Trophoblast cell (in vitro differentiated cells and primary cell): ENCODE results near the gene MRFAP1L1.
"Not testable (repeated sequence)": the region's sequence is repeated elsewhere in the genome, so short reads cannot be mapped to it uniquely, and the experiment has no call there.

ENCODE experiments used
- DNase-seq, 2 donors: peaks; one replicate each; pipeline ENCODE4 v3.0.0-alpha.2; 2016
- H2AFZ ChIP-seq: 2 replicates; pipeline ENCODE4 v1.6.1; 2013; ENCODE audit warnings: low read length, moderate library complexity, mild to moderate bottlenecking; ENCODE audit not compliant: insufficient read depth, poor library complexity
- H2AK5ac ChIP-seq: 2 replicates; pipeline ENCODE4 v1.6.1; 2013; ENCODE audit warnings: mild to moderate bottlenecking, low read length
- H2BK120ac ChIP-seq: 2 replicates; pipeline ENCODE4 v1.6.1; 2013; ENCODE audit warnings: low read length, mild to moderate bottlenecking, moderate library complexity; ENCODE audit not compliant: insufficient read depth, poor library complexity
- H2BK12ac ChIP-seq: 2 replicates; pipeline ENCODE4 v1.6.1; 2013; ENCODE audit warnings: mild to moderate bottlenecking, low read length, moderate library complexity
- H2BK5ac ChIP-seq: 2 replicates; pipeline ENCODE4 v1.6.1; 2013; ENCODE audit warnings: low read length, low read depth, moderate library complexity, mild to moderate bottlenecking; ENCODE audit not compliant: poor library complexity
- H3K14ac ChIP-seq: 2 replicates; pipeline ENCODE4 v1.6.1; 2013; ENCODE audit warnings: mild to moderate bottlenecking, low read length
- H3K18ac ChIP-seq: 2 replicates; pipeline ENCODE4 v1.6.1; 2013; ENCODE audit warnings: mild to moderate bottlenecking, low read length
- H3K23ac ChIP-seq: 2 replicates; pipeline ENCODE4 v1.6.1; 2013; ENCODE audit warnings: low read length
- H3K27ac ChIP-seq: 2 replicates; pipeline ENCODE4 v1.5.1; 2013; ENCODE audit warnings: low read depth, mild to moderate bottlenecking, inconsistent platforms, low read length, moderate library complexity
- H3K27me3 ChIP-seq: 2 replicates; pipeline ENCODE4 v1.6.1; 2013; ENCODE audit warnings: inconsistent platforms, mild to moderate bottlenecking, low read length, moderate library complexity; ENCODE audit not compliant: insufficient read depth
- H3K36me3 ChIP-seq, 2 experiments: 1 replicate in 1 of 2; 2 replicates in 1 of 2; pipeline ENCODE4 v1.6.1; 2013; ENCODE audit warnings: low read length in 2 of 2, mild to moderate bottlenecking in 2 of 2, moderate library complexity in 1 of 2; ENCODE audit not compliant: insufficient read depth in 2 of 2, control insufficient read depth in 1 of 2
- H3K4ac ChIP-seq: 2 replicates; pipeline ENCODE4 v1.6.1; 2013; ENCODE audit warnings: low read depth, mild to moderate bottlenecking, low read length, moderate library complexity
- H3K4me1 ChIP-seq, 2 experiments: 1 replicate in 1 of 2; 2 replicates in 1 of 2; pipeline ENCODE4 v1.6.1; 2013; ENCODE audit warnings: low read length in 2 of 2, mild to moderate bottlenecking in 2 of 2, moderate library complexity in 1 of 2; ENCODE audit not compliant: insufficient read depth in 2 of 2, control insufficient read depth in 1 of 2
- H3K4me2 ChIP-seq: 2 replicates; pipeline ENCODE4 v1.6.1; 2013; ENCODE audit warnings: inconsistent platforms, mild to moderate bottlenecking, low read length, moderate library complexity
- H3K4me3 ChIP-seq: 2 replicates; pipeline ENCODE4 v1.5.1; 2013; ENCODE audit warnings: mild to moderate bottlenecking, low read depth, low read length, inconsistent platforms
- H3K79me1 ChIP-seq: one replicate; pipeline ENCODE4 v1.6.1; 2013; ENCODE audit warnings: low read length
- H3K79me2 ChIP-seq: 2 replicates; pipeline ENCODE4 v1.6.1; 2013; ENCODE audit warnings: low read length, mild to moderate bottlenecking; ENCODE audit not compliant: control insufficient read depth, insufficient read depth, poor library complexity
- H3K9ac ChIP-seq: 2 replicates; pipeline ENCODE4 v1.6.1; 2013; ENCODE audit warnings: mild to moderate bottlenecking, low read length
- H3K9me3 ChIP-seq: 2 replicates; pipeline ENCODE4 v1.6.1; 2013; ENCODE audit warnings: low read depth, mild to moderate bottlenecking, control low read depth, inconsistent platforms, low read length; ENCODE audit not compliant: insufficient read depth
- H4K12ac ChIP-seq: 2 replicates; pipeline ENCODE4 v1.6.1; 2013; ENCODE audit warnings: low read depth, mild to moderate bottlenecking, low read length, moderate library complexity
- H4K8ac ChIP-seq: 2 replicates; pipeline ENCODE4 v1.6.1; 2013; ENCODE audit warnings: low read depth, mild to moderate bottlenecking, low read length, moderate library complexity
- H4K91ac ChIP-seq: one replicate; pipeline ENCODE4 v1.6.1; 2013; ENCODE audit warnings: low read depth, mild to moderate bottlenecking, low read length, moderate library complexity
- whole genome bisulfite sequencing: extraction: QIAGEN DNeasy Blood & Tissue Kit; methylation state at CpG from one replicate; pipeline ENCODE4 v1.1.7; 2013; ENCODE audit warnings: missing lambda C conversion rate; ENCODE audit not compliant: insufficient read length, insufficient coverage; ENCODE audit errors: extremely low coverage; 5-methylcytosine and 5-hydroxymethylcytosine counted together

The MRFAP1L1 gene

DNA sequence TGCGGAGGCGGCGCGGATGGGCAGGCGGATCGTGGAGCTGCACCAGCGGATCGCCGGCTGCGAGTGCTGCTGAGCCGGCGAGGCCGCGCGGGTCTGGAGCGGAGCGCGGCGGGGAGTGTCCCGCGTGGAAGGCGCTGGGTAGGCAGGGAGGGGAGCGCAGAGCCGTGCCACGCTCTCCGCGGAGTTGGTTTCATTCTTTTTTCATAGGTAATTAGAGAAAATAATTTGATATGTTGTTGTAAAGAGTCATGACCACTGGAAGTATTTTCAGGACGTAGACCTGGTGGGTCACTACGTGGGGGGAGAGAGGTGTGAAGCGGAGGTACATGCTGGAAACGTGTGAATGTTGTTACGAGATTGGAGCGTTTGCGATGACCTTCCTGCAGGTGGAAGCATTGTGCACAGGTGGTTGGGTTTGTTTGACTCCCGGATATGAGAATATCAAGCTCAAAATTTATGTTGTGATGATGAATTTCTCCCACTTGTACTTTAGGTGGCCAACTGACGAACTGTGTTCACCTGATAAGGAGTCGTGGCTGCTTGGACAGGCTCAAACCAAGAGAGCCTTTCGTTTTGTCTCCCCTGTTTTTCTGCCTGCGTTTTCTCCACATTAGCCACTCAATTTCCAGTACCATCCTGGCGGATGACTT, 35.0 kb downstream of the MRFAP1L1 start:
- Histone ChIP-seq H2AFZ (peak overlapping the region; percentile 46), H4K12ac (peak overlapping the region; percentile 75), H2BK12ac (no peak overlapping the region), H3K27ac (no peak overlapping the region), H3K9ac (peak overlapping the region; percentile 83), H3K9me3 (no peaks in the 10 kb centered on the region), H3K36me3 (peaks cover 4 to 7% of the 10 kb centered on the region in 2 experiments), H3K18ac (peak overlapping the region; percentile 81), H2AK5ac (no peak overlapping the region), H2BK120ac (no peak overlapping the region), H3K4me1 (peaks cover 0 to 9% of the 10 kb centered on the region in 2 experiments), H3K23ac (no peak overlapping the region), H3K4me3 (peak overlapping the region; percentile 85), H4K91ac (peak overlapping the region; percentile 64), H3K4me2 (peak overlapping the region; percentile 98), H3K79me2 (peaks cover 3% of the 10 kb centered on the region), H3K27me3 (no peaks in the 10 kb centered on the region), H4K8ac (peak overlapping the region; percentile 85), H2BK5ac (peak overlapping the region; percentile 24), H3K14ac (peak overlapping the region; percentile 75), H3K79me1 (peaks cover 2% of the 10 kb centered on the region), H3K4ac (peak overlapping the region; percentile 80)
- no CpG with 5 or more reads among the region's 40 CpGs for WGBS
- peak in 1 of 2 donors; percentile 68 for DNase-seq

GRCh38 chr4:6673660-6674499, 35.8 kb downstream of the MRFAP1L1 start:
- Histone ChIP-seq H2BK12ac (no peak overlapping the region), H2BK5ac (peak overlapping the region; percentile 24), H4K8ac (peak overlapping the region; percentile 86), H3K27ac (peak overlapping the region; percentile 41), H3K79me1 (peaks cover 2% of the 10 kb centered on the region), H3K9me3 (no peaks in the 10 kb centered on the region), H3K4me2 (peak overlapping the region; percentile 98), H3K4ac (peak overlapping the region; percentile 80), H3K23ac (no peak overlapping the region), H3K9ac (peak overlapping the region; percentile 83), H3K27me3 (no peaks in the 10 kb centered on the region), H3K36me3 (peaks cover 4 to 7% of the 10 kb centered on the region in 2 experiments), H3K79me2 (peaks cover 3% of the 10 kb centered on the region), H3K4me3 (peak overlapping the region; percentile 85), H3K4me1 (peaks cover 0 to 9% of the 10 kb centered on the region in 2 experiments), H3K18ac (peak overlapping the region; percentile 81), H2AK5ac (no peak overlapping the region), H4K12ac (peak overlapping the region; percentile 75), H2AFZ (peak overlapping the region; percentile 62), H3K14ac (peak overlapping the region; percentile 75), H4K91ac (peak overlapping the region; percentile 64), H2BK120ac (no peak overlapping the region)
- peak; percentile 89 to 93 for DNase-seq
- no CpG with 5 or more reads among the region's 89 CpGs for WGBS

- H2AFZ ChIP-seq, H3K27me3 ChIP-seq, H2BK5ac ChIP-seq, H3K23ac ChIP-seq, H3K79me1 ChIP-seq, H3K36me3 ChIP-seq, H3K4me1 ChIP-seq, H3K27ac ChIP-seq, H4K12ac ChIP-seq, H3K14ac ChIP-seq, H2BK12ac ChIP-seq, H3K9ac ChIP-seq, H2BK120ac ChIP-seq, H3K4me3 ChIP-seq, H3K4ac ChIP-seq, H3K18ac ChIP-seq, H3K79me2 ChIP-seq, H3K9me3 ChIP-seq, H2AK5ac ChIP-seq: not testable (repeated sequence)
- Histone ChIP-seq H4K91ac (peak overlapping the region; percentile 42), H3K4me2 (peak overlapping the region; percentile 98), H4K8ac (peak overlapping the region; percentile 86)
- peak in 1 of 2 donors; percentile 24 for DNase-seq
- no CpG with 5 or more reads among the region's 14 CpGs for WGBS
Observed at GRCh38 chr4:6673191-6673659, 36.4 kb downstream of the MRFAP1L1 start.

DNA sequence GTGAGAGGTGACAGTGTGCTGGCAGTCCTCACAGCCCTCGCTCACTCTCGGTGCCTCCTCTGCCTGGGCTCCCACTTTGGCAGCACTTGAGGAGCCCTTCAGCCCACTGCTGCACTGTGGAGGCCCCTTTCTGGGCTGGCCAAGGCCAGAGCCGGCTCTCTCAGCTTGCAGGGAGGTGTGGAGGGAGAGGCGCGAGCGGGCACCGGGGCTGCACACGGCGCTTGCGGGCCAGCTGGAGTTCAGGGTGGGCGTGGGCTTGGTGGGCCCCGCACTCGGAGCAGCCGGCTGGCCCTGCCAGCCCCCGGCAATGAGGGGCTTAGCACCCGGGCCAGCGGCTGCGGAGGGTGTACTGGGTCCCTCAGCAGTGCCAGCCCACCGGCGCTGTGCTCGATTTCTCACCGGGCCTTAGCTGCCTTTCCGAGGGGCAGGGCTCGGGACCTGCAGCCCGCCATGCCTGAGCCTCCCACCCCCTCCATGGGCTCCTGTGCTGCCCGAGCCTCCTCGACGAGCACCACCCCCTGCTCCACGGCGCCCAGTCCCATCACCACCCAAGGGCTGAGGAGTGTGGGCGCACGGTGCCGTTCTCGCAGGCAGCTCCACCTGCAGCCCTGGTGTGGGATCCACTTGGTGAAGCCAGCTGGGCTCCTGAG, 37.0 kb downstream of the MRFAP1L1 start:
- not testable (repeated sequence) for H3K9ac ChIP-seq, H2BK5ac ChIP-seq, H2AFZ ChIP-seq, H2BK12ac ChIP-seq, H3K18ac ChIP-seq, H3K27ac ChIP-seq, H3K14ac ChIP-seq, H3K23ac ChIP-seq, H3K79me2 ChIP-seq, H4K12ac ChIP-seq, H2BK120ac ChIP-seq, H2AK5ac ChIP-seq, H4K91ac ChIP-seq, H3K4ac ChIP-seq, H3K4me1 ChIP-seq, H3K9me3 ChIP-seq, H3K27me3 ChIP-seq, H3K36me3 ChIP-seq, H3K79me1 ChIP-seq, H3K4me3 ChIP-seq, H4K8ac ChIP-seq, H3K4me2 ChIP-seq, DNase-seq
- WGBS: no CpG with 5 or more reads among the region's 34 CpGs
